Adipocyte (in vitro differentiated cells): ENCODE measurements around the gene ACOT9.
"Not testable (repeated sequence)": the region's sequence is repeated elsewhere in the genome, so short reads cannot be mapped to it uniquely, and the experiment has no call there.

ENCODE experiments used
- DNase-seq: peaks from one replicate; pipeline ENCODE4 v3.0.0-alpha.2; 2015; ENCODE audit warnings: low read depth
- H3K27me3 ChIP-seq: replicated peaks from 2 replicates; pipeline ENCODE4 v1.7.0; 2013; ENCODE audit warnings: mild to moderate bottlenecking, low read length, moderate library complexity; ENCODE audit not compliant: control insufficient read depth, insufficient read depth
- H3K36me3 ChIP-seq: 2 replicates; pipeline ENCODE4 v1.7.0; 2013; ENCODE audit warnings: low read length, mild to moderate bottlenecking, moderate library complexity; ENCODE audit not compliant: control insufficient read depth, insufficient read depth, severe bottlenecking
- H3K4me1 ChIP-seq: 2 replicates; pipeline ENCODE4 v1.7.0; 2013; ENCODE audit warnings: mild to moderate bottlenecking, low read length, moderate library complexity; ENCODE audit not compliant: control insufficient read depth, insufficient read depth
- H3K4me3 ChIP-seq: 2 replicates; pipeline ENCODE4 v1.7.0; 2013; ENCODE audit warnings: mild to moderate bottlenecking, low read length, moderate library complexity
- H3K9ac ChIP-seq: 2 replicates; pipeline ENCODE4 v1.7.0; 2013; ENCODE audit warnings: mild to moderate bottlenecking, low read length, moderate library complexity
- H3K9me3 ChIP-seq: 2 replicates; pipeline ENCODE4 v1.7.0; 2013; ENCODE audit warnings: mild to moderate bottlenecking, low read length, moderate library complexity; ENCODE audit not compliant: control insufficient read depth

ACOT9 gene

GRCh38 chrX:23783589-23784469 lies 40.8 kb upstream of the ACOT9 start:
- DNase-seq = no peak
- H3K36me3 ChIP-seq = peaks cover 14% of the 10 kb centered on the region
- H3K27me3 ChIP-seq = no peaks in the 10 kb centered on the region
- H3K4me3 ChIP-seq = peak overlapping the region; percentile 89
- H3K9me3 ChIP-seq = no peaks in the 10 kb centered on the region
- H3K9ac ChIP-seq = peak overlapping the region; percentile 95
- peaks cover 24% of the 10 kb centered on the region for H3K4me1 ChIP-seq

DNA sequence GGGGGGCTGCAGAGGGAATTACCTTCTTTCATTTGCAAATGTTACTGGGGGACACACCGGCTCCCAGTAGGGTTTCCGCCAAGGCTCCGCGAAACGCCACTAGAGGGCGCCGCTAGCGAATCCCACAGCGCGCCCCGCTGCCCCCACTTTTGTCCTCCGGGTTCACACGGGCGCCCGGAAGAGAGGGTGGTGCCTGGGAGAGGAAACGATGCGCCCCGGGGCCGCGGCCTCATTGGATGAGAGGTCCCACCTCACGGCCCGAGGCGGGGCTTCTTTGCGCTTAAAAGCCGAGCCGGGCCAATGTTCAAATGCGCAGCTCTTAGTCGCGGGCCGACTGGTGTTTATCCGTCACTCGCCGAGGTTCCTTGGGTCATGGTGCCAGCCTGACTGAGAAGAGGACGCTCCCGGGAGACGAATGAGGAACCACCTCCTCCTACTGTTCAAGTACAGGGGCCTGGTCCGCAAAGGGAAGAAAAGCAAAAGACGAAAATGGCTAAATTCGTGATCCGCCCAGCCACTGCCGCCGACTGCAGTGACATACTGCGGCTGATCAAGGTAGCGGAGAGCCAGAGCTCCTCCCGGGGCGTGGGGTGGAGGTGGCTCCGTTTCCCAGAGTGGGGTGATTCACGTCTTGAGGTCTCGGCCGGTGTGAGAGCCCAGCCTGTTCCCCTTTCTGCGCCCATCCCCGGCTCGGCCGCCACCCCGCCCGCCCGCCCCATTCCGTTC lies 40.0 kb upstream of the ACOT9 start, which contains the start of gene SAT1:
TSS of gene SAT1 (plus strand) at position 311 of the 726 bp plus-strand sequence. CDS start at position 490, 179 bp downstream.
- peak; percentile 97 for DNase-seq
- Histone ChIP-seq H3K9me3 (no peaks in the 10 kb centered on the region), H3K27me3 (no peaks in the 10 kb centered on the region), H3K4me3 (peak within 1 kb of the TSS; percentile 89), H3K9ac (peak within 1 kb of the TSS; percentile 95), H3K4me1 (peaks cover 21% of the 10 kb centered on the region), H3K36me3 (peaks cover 14% of the 10 kb centered on the region)

DNA sequence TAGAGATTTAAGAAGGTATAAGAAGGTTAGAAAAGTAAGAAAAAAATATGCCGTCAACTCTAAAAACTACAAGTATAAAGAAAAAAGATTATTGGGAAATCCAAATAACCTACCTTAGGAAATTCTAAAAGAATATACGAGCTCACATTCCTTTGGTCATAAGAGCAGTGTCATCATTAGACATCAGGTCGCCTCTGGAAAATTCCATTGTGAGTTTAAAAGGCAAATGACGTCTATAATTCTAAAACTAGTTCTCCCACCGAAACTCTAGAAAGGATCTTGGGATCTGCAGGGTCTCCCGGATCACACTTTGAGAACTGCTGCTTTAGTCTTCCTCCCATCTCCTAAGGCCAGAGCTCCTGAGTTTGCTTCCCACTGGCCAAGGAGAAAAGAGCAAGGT lies 39.4 kb upstream of the ACOT9 start:
- peak overlapping the region; percentile 54 for H3K9ac ChIP-seq
- peaks cover 17% of the 10 kb centered on the region for H3K4me1 ChIP-seq
- H3K4me3 ChIP-seq = peak overlapping the region; percentile 64
- H3K9me3 ChIP-seq = no peaks in the 10 kb centered on the region
- H3K27me3 ChIP-seq = no peaks in the 10 kb centered on the region
- DNase-seq = no peak
- H3K36me3 ChIP-seq = peaks cover 14% of the 10 kb centered on the region

- Histone ChIP-seq H3K9ac (no peak overlapping the region), H3K9me3 (no peaks in the 10 kb centered on the region), H3K4me3 (no peak overlapping the region), H3K4me1 (peaks cover 12% of the 10 kb centered on the region), H3K27me3 (no peaks in the 10 kb centered on the region), H3K36me3 (no peaks in the 10 kb centered on the region)
- peak; percentile 62 for DNase-seq
Measured at GRCh38 chrX:23779025-23779424, 35.9 kb upstream of the ACOT9 start.

DNA sequence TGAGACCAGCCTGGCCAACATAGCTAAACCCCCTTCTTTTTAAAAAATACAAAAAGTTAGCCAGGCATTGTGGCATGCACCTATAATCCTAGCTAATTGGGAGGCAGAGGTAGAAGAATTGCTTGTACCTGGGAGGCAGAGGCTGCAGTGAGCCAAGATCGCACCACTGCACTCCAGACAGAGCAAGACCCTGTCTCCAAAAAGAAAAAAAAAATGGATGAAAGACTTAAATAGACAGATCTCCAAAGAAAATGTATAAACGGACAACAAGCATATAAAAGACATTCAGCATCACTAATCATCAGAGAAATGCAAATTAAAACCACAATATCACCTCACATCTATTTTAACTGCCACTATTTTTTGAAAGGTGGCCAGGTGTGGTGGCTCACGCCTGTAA lies 33.3 kb upstream of the ACOT9 start:
- Histone ChIP-seq H3K4me1 (peaks cover 4% of the 10 kb centered on the region), H3K9me3 (no peaks in the 10 kb centered on the region), H3K36me3 (no peaks in the 10 kb centered on the region), H3K4me3 (no peak overlapping the region), H3K27me3 (no peaks in the 10 kb centered on the region), H3K9ac (no peak overlapping the region)
- DNase-seq = no peak

DNA sequence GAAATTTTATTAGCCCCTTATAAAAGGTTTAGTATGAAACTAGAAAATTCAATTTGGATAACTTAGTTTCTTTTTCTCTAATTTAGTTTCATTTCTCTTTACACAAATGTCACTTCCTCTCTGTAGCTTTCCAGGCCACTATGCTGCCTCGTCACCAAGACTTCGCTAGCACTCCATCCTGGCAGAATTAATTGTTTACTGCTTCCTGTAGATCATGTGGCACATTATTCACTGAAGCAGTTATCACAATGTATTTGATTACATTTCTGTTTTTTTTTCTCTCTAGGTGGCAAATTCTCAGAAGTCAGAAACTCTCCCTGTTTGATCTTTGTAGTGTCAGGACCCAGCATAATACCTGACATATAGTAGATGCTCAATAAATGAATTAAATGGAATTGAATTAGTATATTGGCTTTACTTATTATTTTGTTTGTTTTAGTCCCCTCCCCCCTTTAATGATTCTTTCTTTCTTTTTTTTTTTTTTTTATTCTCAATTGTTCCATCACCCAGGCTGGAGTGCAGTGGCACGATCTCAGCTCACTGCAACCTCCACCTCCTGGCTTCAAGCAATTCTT lies 30.6 kb upstream of the ACOT9 start:
- no peak for DNase-seq
- H3K9ac ChIP-seq = no peak overlapping the region
- H3K9me3 ChIP-seq = no peaks in the 10 kb centered on the region
- H3K4me3 ChIP-seq = no peak overlapping the region
- H3K4me1 ChIP-seq = no peaks in the 10 kb centered on the region
- no peaks in the 10 kb centered on the region for H3K27me3 ChIP-seq
- H3K36me3 ChIP-seq = no peaks in the 10 kb centered on the region

DNA sequence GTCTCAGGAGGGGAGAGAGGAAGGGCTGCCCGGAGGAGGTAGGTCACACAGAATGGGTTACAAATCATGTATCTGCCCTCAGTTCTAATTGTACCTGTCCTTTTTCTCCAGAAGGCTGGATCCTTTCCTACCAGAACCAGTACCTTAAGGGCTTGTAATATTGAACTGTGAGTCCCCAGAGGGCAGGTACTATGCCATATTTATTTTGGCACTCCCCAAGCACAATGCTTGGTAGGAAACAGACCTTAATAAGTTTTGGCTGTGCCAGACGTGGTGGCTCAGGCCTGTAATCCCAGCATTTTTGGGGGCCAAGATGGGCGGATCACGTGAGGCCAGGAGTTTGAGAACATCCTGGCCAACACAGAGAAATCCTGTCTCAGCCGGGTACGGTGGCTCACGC lies 28.0 kb upstream of the ACOT9 start:
- not testable (repeated sequence) for DNase-seq, H3K4me1 ChIP-seq, H3K9ac ChIP-seq, H3K4me3 ChIP-seq, H3K9me3 ChIP-seq, H3K36me3 ChIP-seq, H3K27me3 ChIP-seq

DNA sequence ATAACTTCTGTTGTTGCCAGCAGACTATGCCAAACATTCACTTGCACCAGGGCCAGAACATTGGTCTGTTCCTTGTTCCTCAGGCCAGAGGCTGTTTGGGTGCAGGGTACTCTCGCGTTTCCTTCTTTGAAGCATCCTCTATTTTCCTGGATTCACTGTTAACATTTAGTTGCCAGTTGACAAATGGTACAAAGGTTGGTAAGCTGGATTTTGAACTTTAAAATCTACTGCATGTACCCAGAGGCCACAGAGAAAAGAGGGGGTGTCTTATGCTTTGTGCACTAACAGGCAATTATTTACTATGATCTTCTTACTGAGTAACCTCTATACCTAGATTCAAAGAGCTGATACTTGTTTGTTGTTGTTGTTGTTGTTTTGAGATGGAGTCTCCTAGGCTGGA lies 27.1 kb upstream of the ACOT9 start:
- Histone ChIP-seq H3K4me3 (no peak overlapping the region), H3K27me3 (no peaks in the 10 kb centered on the region), H3K9ac (no peak overlapping the region), H3K36me3 (no peaks in the 10 kb centered on the region), H3K4me1 (no peaks in the 10 kb centered on the region), H3K9me3 (no peaks in the 10 kb centered on the region)
- no peak for DNase-seq

DNA sequence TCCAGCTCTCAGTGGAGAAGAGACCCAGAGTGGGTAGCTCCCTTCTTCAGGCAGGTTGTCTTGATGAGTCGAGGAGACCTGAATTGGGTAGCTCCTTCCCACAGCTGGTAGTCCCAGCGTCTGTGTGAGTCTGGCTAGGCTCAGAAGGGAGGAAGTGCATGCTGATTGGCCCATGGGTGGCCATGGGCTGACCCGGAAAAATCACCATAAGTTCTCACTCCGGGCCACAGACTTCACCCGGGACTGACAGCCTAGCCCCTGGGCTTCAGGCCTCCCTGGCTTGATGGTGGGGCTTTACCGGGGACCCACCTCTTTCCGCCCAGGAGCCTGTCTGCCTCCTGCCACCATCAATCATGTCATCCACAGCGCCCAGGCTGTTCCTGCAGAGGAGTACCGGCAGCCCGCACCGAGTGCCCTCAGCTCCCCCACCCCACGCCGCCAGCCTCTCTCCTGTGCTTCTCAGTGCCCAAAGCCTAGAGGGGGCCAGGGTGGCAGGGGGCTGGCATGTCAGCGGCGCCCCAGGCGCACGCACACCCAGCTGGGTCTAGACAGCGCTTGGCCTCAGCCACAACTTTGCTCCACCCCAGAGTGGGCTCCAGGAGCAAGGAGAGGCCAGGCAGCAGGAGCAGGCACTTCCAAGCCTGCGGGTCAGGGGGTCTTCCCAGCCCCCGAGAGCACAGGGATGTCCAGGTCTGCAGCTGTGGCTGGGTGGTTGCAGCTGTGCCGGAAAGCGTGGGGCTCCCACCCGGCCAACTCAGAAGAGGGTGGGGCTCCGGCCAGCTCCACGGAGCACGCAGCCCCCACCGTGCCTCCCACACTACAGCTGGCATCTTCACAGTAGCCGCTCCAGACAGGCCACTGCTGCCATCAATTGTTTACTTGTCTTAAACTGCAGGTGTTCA lies 23.8 kb upstream of the ACOT9 start:
- Histone ChIP-seq H3K9ac (no peak overlapping the region), H3K27me3 (no peaks in the 10 kb centered on the region), H3K4me3 (no peak overlapping the region), H3K36me3 (no peaks in the 10 kb centered on the region), H3K9me3 (no peaks in the 10 kb centered on the region), H3K4me1 (no peaks in the 10 kb centered on the region)
- no peak for DNase-seq

DNA sequence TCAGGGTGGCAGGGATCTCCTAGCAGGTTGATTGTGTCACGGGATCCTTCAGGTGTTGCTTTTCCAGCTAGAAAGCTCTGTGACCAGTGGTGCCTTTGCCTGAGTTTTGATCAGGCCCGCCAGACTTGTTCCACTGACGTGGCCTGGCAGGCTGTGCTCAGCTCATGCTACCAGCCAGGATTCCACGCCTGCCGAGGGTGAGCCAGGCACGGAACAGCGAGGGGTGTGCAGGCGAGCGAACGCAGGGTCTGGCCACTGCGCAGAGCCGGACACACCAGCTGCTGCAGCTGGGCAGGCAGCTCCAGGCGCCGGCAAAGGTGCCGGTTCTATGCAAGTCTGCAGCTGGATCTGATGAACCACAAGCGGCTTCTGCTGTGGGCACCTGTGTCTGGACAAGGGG lies 22.8 kb upstream of the ACOT9 start:
- no peak overlapping the region for H3K9ac ChIP-seq
- no peaks in the 10 kb centered on the region for H3K9me3 ChIP-seq
- no peaks in the 10 kb centered on the region for H3K36me3 ChIP-seq
- H3K27me3 ChIP-seq = no peaks in the 10 kb centered on the region
- no peak overlapping the region for H3K4me3 ChIP-seq
- no peaks in the 10 kb centered on the region for H3K4me1 ChIP-seq
- DNase-seq = no peak
